Right kidney (tissue), 1 donor: ENCODE measurements around the gene NETO2.
"Not testable (repeated sequence)": the region's sequence is repeated elsewhere in the genome, so short reads cannot be mapped to it uniquely, and the experiment has no call there.

ENCODE experiments used
- DNase-seq: peaks from one replicate; pipeline ENCODE4 v3.0.0-alpha.2; 2016

NETO2 gene

DNA sequence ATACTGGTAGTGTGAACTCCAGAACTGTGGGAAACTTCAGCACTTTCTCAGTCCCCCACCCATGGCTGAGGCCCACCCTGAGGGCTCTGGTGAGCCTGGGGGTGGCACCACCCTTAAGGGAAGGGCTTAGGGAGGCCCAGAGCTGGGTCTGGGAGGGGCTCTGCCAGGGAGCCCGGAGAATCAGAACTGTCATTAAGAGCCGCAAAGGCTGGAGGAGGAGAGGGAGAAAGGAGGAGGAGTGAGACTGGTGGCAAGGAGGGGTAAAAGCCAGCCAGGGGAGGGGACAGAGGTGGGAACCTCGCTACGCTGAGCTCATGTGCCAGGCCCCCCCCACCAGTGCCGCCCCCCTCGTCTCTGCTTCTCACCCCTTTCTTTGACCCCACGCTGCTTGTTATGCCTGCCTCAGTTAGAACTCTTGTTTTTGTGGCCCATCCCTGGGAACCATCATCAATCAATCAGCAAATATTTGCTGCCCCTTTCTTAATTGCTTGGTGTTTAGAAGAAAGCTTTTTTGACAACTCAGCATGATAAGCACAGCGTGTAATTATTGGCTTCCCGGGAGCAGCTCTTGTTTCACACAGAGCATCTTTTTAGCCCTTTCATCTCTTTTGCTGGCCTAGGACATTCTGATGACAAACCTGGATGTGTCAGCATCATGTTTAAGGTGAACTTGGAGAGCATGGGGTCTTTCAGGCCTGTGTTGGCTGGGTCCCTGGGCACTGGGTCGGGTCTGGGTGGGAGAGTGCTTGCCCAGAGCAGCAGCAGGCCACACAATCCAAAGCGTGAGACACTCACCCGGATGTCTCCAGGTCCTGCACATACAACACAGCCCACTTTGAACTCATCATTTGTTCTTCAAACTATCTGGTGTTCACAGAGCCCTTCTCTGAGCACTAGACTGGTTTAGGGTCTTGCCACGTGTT lies 77.7 kb downstream of the NETO2 start:
- no peak for DNase-seq

DNA sequence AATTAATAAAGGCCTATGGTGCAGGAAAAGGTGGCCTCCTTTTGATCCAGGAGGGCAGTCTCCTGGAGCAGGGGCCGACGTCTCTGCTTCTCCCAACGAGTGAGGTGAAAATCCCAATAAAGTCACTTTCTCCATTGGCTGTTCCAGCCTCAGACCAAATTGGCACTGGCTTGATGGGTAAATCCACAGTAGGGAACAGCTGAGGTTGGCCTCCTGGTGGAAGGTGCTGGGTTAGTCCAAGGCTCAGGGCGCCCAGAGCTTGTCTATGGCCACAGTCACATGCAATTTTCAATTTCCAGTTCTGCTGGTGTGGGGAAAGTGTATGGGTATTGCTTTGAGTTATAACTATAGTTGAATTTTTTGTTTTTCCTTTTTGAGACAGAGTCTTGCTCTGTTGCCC lies 79.0 kb downstream of the NETO2 start:
- no peak for DNase-seq

DNA sequence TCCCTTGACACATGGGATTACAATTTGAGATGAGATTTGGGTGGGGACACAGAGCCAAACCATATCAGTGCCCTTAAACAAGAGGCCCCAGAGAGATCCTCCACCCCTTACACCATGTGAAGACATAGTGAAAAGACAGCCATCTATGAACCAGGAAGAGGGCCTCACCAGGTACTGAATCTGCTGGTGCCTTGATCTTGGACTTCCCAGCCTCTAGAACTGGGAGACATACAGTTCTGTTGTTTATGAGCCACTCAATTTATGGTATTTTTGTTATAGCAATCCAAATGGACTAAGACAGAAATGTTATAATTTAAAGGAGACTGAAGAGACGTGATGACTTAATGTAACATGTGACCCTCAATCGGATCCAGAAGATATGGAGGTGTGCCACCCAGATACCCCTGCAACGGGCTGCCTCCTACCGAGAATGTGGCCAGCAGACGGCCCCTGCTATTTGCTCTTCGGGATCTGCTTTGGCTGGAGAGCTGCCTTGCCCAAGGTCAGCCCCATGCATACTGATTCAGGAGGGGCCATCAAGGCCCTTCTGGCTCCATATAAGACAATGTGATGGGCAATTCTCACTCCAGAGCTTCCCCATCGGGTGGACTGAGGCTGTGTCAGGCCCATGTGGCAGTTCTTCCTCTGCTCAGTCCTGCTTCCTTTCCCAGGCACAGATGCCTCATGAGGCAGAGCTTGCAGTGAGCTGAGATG lies 80.6 kb downstream of the NETO2 start:
- no peak for DNase-seq

DNA sequence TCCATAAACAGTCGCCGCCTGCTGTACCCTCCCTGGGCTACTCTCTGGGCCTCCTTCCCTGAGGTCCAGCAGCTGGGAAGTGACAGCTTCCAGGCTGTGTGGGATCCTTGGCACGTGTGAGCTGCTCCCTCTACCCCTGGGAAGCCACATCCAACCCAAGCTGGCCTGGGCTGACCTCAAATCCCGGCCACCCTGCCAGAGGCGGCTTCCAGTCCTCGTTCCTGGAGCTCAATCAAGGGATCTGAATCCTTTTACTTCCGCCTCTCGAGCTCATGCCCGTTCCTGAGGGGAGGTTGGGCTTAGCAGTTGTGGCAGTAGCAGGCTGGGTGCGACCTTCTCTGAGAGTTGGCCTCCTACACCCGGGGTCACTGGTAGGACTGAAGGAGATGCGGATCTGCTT lies 82.5 kb downstream of the NETO2 start:
- no peak for DNase-seq

DNA sequence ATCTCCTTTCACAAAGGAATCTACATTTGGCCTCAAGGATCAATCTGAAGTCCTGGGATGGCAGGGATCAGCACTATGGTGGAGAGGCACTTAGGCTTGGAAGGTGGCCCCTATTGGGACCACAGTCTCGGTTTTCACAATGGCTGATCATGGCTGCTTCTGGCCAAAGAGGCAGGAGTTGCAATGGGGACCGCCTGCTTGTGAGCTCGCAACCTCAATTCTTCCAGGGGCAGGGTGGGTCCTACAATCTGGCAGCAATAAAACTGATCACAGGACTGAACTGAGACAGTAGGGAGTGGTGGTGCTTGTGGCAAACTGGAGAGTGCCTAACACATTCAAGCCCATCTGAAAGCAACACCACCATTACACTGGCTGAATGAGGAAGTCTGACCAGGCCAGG lies 83.1 kb downstream of the NETO2 start:
- DNase-seq: no peak

DNA sequence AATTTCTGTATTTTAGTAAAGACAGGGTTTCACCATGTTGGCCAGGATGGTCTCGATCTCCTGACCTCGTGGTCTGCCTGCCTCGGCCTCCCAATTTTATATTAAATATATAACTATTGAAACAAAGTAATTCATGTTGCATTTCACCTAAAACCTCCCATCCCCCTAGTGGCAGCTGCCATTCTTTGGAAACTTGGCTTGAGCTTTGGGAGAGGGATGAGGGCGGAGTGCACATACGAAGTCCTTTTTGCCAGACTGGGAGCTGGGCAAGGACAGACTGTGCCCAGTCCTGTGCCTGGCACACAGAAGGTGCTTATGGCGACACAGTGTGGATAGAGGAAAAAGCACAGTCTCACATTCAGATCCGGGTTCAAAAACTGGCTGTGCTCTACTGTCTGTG lies 83.8 kb downstream of the NETO2 start:
- no peak for DNase-seq

DNA sequence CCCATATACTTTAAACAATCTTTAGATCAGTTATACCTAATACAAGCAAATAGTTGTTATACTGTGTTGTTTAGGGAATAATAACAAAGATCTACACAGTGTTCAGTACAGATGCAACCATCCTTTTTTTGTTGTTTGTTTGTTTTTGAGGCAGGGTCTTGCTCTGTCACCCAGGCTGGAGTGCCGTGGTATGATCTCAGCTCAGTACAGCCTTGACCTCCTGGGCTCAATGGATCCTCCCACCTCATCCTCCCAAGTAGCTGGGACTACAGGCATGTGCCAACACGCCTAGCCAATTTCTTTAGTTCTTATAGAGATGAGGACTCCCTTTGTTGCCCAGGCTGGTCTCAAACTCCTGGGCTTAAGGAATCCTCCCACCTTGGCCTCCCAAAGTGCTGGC lies 84.6 kb downstream of the NETO2 start:
- DNase-seq: not testable (repeated sequence)

DNA sequence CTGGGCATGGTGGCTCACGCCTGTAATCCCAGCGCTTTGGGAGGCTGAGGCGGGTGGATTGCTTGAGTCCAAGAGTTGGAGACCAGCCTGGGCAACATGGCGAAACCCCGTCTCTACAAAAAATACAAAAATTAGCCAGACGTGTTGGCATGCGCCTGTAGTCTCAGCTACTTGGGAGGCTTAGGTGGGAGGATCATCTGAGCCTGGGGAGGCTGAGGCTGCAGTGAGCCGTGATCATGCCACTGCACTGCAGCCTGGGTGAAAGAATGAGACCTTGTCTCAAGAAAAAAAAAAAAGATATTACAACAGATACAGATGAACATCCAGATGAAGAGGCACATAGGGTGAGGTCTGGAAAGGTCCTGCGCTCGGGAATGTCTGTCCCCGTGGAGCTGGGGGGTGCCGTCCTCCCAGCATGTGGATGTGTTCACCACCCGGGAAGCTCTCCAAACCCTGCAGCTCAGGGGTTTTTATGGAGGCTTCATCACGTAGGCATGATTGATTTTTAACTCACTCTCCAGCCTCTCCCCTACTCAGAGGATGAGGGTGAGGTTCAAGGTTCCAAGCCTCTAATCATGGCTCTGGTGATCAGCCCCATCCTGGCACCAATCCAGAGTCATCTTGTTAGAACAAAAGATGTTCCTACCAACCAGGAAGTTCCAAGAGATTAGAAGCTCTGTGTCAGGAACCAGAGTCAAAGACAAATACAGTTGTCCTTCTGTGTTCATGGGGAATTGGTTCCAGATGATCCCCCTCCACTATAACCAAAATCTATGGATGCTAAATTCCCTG lies 85.3 kb downstream of the NETO2 start:
- DNase-seq: no peak

DNA sequence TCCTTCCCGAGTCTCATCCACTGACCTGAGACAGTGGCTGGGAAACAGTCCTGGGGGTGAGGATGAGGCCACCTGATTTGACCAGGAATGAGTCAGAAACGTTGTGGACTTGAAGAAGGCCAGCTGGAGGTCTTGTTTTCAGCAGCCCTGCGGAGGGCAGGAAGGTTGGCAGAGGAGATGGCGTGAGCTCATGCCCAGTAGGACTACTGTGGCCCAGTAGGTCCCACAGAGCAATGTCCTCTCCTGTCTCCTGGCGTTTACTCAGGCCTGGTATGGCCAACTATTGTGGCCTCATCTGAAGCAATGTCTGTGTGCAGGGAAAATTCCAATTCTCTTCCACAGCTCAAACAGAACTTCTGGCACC lies 86.1 kb downstream of the NETO2 start:
- no peak for DNase-seq

DNA sequence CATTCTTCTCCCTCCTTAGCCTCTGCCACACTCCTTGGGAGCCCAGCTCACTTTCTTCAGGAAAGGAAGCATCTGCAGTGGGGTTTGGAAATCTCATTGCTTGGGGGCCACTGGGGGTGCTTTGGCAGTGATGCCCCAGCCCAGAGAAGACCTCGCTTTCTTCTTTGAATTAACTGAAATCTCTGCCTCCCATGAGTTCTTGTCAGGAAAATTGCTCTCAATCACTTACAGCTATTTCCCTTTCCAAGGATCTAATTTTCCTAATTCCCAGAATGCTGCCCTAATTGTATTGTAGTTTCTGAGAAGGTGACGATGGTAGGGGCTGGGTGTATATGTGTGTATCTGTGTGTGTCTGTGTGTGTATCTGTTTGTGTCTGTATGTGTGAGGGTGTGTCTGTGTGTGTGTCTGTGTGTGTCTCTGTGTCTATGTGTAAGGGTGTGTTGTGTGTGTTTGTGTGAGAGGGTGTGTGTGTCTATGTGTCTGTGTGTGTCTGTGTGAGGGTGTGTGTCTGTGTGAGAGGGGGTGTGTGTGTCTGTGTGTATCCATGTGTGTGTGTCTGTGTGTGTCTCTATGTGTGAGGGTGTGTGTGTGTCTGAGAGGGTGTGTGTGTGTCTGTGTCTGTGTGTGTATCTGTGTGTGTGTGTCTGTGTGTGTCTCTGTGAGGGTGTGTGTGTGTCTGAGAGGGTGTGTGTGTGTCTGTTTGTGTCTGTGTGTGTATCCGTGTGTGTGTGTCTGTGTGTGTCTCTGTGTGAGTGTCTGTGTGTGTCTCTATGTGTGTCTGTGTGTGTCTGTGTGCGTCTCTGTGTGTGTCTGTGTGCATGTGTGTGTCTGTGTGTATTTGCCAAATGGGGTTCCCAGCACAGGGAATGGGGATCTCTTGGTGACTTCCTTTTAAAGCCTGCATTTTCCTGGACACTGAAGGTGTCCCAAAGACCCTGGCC lies 86.8 kb downstream of the NETO2 start:
- no peak for DNase-seq

DNA sequence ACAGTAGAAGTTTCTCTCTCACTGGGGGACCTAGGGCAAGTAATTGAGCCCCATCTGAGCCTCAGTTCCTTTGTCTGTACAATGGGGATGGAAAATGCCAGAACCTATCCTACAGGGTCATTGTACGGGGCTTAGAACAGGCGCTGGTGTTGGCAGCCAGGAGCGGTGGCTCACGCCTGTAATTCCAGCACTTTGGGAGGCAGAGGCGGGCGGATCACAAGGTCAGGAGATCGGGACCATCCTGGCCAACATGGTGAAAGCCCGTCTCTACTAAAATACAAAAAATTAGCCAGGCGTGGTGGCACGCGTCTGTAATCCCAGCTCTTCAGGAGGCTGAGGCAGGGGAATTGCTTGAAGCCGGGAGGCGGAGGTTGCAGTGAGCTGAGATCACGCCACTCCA lies 87.7 kb downstream of the NETO2 start:
- DNase-seq: not testable (repeated sequence)

DNA sequence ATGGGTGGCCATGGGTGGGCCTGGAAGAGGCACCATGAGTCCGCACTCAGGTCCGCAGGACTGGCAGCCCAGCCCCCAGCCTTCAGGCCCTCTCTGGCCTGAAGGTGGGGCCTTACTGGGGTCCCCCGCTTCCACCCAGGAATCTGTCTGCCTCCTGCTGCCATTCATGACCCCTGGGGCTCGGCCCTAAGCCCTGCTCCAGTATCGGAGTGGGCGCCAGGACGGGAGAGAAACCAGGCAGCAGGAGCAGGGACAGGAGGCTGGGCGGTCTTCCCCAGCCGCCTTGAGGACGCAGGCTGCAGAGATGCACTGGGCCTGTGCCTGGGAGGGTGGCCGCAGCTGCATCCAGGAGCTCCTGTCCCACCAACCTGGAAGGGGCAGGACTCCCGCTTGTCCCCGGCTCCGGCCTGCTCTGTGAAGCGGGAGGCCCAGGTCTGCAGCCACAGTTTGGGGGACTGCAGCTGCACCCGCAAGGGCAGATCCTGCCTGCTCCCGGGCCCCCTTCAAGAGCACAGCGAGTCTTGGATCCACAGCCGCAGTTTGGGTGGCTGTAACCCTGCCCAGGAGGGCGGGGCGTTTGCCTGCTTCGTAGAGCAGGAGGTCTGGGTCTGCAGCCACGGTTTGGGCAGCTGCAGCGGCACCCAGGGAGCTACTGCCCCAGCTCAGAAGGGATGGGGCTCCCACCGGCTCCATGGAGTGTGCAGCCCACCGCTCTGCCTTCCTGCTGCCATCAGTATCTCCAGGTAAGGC lies 88.4 kb downstream of the NETO2 start:
- no peak for DNase-seq

DNA sequence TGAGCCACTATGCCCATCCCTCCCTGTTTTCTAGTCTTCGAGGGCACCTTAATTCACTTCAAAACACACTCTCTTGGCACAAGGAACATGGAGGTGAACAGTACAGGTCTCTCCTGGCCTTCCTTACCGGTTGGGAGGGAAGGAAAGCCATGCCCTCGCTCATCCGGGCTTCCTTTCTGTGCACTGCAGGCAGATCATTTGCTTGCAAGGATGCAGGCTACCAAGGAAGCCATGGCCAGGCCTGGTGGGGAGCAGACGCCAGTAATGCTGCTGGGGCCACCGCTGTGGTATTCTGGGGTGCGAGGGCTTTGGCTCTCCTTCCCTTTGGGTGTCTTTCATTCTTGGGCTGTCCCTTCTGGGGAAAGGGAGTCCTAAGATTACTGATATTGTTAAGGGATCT lies 89.4 kb downstream of the NETO2 start:
- no peak for DNase-seq

DNA sequence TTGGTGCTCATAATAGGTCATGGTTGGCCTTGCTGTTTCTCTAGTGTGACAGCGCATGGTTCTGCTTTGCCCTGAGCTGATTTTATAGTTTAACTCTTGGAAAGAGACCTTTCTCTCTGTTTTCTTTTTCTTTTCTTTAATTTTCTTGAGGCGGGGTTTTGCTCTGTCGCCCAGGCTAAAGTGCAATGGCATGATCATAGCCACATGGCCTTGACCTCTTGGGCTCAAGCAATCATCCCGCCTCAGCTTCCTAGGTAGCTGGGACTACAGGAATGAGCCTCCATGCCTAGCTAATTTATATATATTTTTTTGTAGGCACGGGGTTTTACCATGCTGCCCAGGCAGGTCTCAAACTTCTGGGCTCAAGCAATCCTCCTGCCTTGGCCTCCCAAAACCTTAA lies 89.8 kb downstream of the NETO2 start:
- DNase-seq: no peak

DNA sequence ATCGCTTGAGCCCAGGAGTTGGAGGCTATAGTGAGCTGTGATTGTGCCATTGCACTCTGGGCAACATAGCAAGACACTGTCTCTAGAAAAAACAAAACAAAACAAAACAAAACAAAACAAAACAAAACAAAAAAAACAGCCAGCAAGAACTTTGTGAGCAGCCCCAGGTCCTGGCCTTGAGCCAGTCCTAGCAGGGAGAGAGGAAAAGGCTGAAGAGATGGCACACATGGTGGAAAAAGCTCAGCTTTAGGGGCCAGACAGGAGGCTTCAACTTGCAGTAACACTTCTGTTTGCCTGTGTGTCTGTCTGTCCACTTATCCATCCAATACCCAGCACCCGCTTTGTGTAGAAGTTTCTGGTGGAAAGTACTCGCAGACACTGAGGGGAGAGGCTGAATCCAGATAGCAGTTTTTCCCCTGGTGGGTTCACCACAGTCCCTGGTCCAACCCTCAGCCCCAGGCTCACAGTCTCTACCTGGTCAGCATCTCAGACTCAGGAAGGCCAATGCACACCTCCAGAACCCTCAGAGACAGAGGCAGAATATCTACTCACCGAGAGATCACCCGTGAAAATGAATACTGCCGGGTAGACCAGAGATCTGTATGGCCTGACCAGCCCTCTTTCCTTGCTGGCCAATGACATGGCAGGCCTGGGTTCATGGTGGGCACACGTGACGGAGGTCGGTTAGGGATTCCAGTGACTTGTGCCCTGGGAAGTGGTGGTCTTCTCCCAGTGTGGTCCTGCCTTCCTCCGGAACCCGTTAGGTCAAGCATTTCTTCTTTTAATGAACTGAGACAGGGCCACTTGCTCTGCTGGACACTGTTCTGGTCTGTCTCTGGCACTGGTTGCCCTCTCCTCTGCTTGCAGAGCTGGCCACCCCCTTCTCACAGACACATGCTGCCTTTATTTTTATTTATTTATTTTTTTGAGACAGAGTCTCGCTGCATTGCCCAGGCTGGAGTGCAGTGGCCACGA lies 90.8 kb downstream of the NETO2 start:
- DNase-seq: no peak

DNA sequence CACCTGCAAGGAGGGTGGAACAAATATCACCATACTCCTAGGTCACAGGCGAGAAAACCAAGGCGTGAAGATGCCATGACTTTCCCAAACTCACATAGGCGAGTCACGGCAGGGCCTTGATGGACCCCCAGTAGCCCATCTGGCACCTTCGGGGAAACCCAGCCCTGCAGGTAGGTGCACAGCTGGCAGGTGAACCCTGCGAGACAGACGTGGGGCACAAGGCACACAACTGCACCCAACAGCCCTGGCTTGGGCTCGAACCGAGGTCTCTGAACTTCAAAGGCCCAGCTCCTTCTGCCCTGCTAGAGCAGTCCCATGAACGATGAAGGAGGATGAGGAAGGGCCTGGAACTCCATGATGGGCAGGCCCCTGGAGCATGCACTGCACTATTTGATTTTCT lies 92.7 kb downstream of the NETO2 start:
- DNase-seq: no peak

DNA sequence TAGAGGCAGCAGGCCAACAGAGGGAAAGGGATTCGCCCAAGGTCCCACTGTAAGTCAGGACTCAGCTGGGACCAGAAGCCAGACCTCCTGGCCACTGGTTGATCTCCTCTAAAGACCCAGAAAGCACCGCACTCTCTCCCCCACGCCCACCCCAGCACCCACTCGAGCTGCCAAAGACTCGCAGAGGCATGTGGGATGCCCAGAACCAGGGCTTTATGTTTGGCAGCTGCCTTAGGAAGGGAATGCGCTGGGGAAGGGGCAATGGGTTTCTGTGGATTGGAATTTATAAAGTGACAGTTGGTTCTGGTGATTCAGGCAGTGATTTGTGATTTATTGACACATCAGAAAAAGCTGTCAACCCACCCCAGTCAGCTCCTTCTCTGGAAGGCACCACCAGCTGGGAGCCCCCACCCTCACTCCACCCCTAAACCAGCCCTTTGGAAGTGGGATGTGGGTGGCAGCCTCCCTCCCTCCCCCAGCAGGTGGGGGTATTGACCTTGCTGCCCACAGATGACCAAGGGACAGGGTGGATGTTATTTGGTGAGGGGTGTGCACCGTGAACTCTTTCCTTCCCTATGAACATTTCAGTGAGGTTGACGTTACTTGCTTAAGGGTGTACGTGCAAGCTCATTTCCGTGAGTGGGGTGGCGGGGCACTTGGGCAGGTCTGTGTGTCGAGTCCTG lies 93.7 kb downstream of the NETO2 start:
- no peak for DNase-seq

DNA sequence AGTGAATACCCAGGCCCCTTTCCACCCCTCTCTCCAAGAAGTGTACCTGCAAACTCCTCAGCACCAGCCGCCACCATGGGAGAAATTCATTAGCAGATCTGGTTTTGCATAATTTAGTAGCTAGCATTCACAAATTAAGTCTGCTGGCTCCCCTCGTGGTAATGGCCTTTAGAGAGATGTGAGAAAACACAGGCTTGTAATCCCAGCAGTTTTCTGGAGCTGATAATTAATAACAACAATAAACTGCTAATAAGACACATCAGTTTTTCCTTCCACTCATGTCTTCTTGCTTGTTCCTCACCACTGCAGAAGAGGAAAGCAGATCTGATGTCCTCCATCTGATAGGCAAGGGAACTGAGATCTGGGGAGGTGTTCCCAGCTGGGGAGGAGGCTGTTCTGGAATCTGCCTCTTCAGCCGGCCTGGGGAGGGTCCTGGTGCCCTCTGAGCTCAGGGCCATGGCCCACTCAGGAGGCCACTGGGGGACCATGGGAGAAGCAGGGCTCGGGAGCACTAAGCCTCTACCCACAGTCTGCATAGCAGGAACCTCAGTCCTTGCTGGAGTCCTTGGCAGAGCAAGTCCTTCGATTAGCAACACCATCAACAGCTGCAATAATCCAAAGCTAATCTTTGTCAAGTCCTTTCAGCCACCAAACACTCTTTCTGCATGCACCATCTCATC lies 96.1 kb downstream of the NETO2 start:
- DNase-seq: no peak
